GM23338 (cell line): ENCODE measurements around the gene ZNRF2. TPM values are rescaled to one million over a fixed set of nuclear protein-coding genes. Genes with fewer than 3 reads are reported as not detected.
A peak's percentile ranks its signal among the peaks of the same experiment; 100 is the strongest.

Experiments
- ATAC-seq: fragments of 200-7000 bp; cut with Tn5 transposase; 3 replicates; pipeline ENCODE4 v1.9.1; 2020
- DNase-seq: peaks from one replicate; pipeline ENCODE4 v3.0.0-alpha.2; 2015; ENCODE audit warnings: low spot score
- H2AFZ ChIP-seq: fragments of 200-600 bp; sonication (generic); 2 replicates; pipeline ENCODE4 v1.8.0; 2016; ENCODE audit warnings: antibody characterized with exemption, mild to moderate bottlenecking, moderate library complexity
- H3F3A ChIP-seq: fragments of 200-600 bp; sonication (generic); replicated peaks from 2 replicates; pipeline ENCODE4 v1.8.0; 2017; ENCODE audit warnings: antibody characterized with exemption, mixed run types, low read depth
- H3K27ac ChIP-seq: fragments of 200-600 bp; sonication (generic); 2 replicates; pipeline ENCODE4 v1.6.1; 2016; ENCODE audit warnings: low read depth
- H3K27me3 ChIP-seq: fragments of 200-600 bp; sonication (generic); 2 replicates; pipeline ENCODE4 v1.8.0; 2016; ENCODE audit warnings: mild to moderate bottlenecking, mixed run types, moderate library complexity; ENCODE audit not compliant: insufficient read depth
- H3K36me3 ChIP-seq: fragments of 200-600 bp; sonication (generic); 2 replicates; pipeline ENCODE4 v1.8.0; 2016; ENCODE audit warnings: mild to moderate bottlenecking; ENCODE audit not compliant: insufficient read depth
- H3K4me1 ChIP-seq: fragments of 200-600 bp; sonication (generic); 2 replicates; pipeline ENCODE4 v1.8.0; 2016; ENCODE audit warnings: mild to moderate bottlenecking, moderate library complexity; ENCODE audit not compliant: insufficient read depth
- H3K4me2 ChIP-seq: fragments of 200-600 bp; sonication (generic); 2 replicates; pipeline ENCODE4 v1.7.1; 2017; ENCODE audit warnings: mixed run types
- H3K4me3 ChIP-seq: fragments of 200-600 bp; sonication (generic); 2 replicates; pipeline ENCODE4 v1.6.1; 2016; ENCODE audit warnings: mixed run types
- H3K79me2 ChIP-seq: fragments of 200-600 bp; sonication (generic); replicated peaks from 2 replicates; pipeline ENCODE4 v1.8.0; 2017; ENCODE audit warnings: mild to moderate bottlenecking; ENCODE audit not compliant: insufficient read depth
- H3K9me2 ChIP-seq: fragments of 200-600 bp; sonication (generic); 2 replicates; pipeline ENCODE4 v1.8.0; 2017; ENCODE audit not compliant: insufficient read depth
- H4K20me1 ChIP-seq: fragments of 200-600 bp; sonication (generic); replicated peaks from 2 replicates; pipeline ENCODE4 v1.8.0; 2017; ENCODE audit warnings: mild to moderate bottlenecking; ENCODE audit not compliant: insufficient read depth
- H3K27ac Mint-ChIP-seq: 2 replicates; pipeline ENCODE4 v1.8.0; 2020; ENCODE audit warnings: inconsistent platforms, mild to moderate bottlenecking, moderate library complexity, mixed read lengths
- H3K27me3 Mint-ChIP-seq: 3 replicates; pipeline ENCODE4 v1.8.0; 2022; ENCODE audit warnings: low read depth, mild to moderate bottlenecking, moderate library complexity, mixed read lengths, inconsistent platforms; ENCODE audit not compliant: insufficient read depth, poor library complexity
- H3K36me3 Mint-ChIP-seq: 3 replicates; pipeline ENCODE4 v1.8.0; 2021; ENCODE audit warnings: low read depth, mild to moderate bottlenecking, inconsistent platforms, moderate library complexity, mixed read lengths
- H3K4me1 Mint-ChIP-seq: 3 replicates; pipeline ENCODE4 v1.8.0; 2020; ENCODE audit warnings: mild to moderate bottlenecking, inconsistent platforms, mixed read lengths
- H3K4me3 Mint-ChIP-seq: 3 replicates; pipeline ENCODE4 v1.8.0; 2021; ENCODE audit warnings: moderate library complexity, mild to moderate bottlenecking, inconsistent platforms, mixed read lengths
- H3K9me3 Mint-ChIP-seq: 3 replicates; pipeline ENCODE4 v1.8.0; 2020; ENCODE audit warnings: moderate library complexity, mild to moderate bottlenecking, inconsistent platforms, mixed read lengths
- CTCF ChIP-seq, 2 experiments: fragments of 200-600 bp in 1 of 2; sonication (generic) in 1 of 2; conservative IDR thresholded peaks; 2 replicates each; pipeline versions ENCODE4 v1.5.1 to v1.6.1; 2016 to 2017; ENCODE audit warnings: antibody characterized with exemption in 2 of 2, low read depth in 2 of 2, mild to moderate bottlenecking in 2 of 2, moderate library complexity in 1 of 2
- EZH2phosphoT487 ChIP-seq: fragments of 200-600 bp; sonication (generic); IDR thresholded peaks from one replicate; pipeline ENCODE4 v1.8.1; 2018; ENCODE audit warnings: antibody characterized with exemption; ENCODE audit not compliant: unreplicated experiment
- NANOG ChIP-seq: IDR thresholded peaks from 2 replicates; pipeline ENCODE4 v1.6.1; 2016; ENCODE audit warnings: antibody characterized with exemption, borderline replicate concordance
- ZNF462 ChIP-seq: fragments of 250-450 bp; sonication (Bioruptor Pico); IDR thresholded peaks from 2 replicates; pipeline ENCODE4 v1.5.0; 2020; ENCODE audit warnings: mild to moderate bottlenecking, moderate library complexity
- polyA plus RNA-seq: library from polyadenylated mRNA; unstranded; fragments of >200 nt; fragmentation: Nextera tagmentation; extraction: Ambion mirVana; gene quantifications from 2 replicates; pipeline ENCODE4 v1.2.1, GENCODE V29; 2016
- total RNA-seq: library from RNA; depleted of rRNA; stranded (reverse); fragments of >200 nt; shearing (Covaris generic); gene quantifications from 2 replicates; pipeline ENCODE4 v1.2.3, GENCODE V29; 2014
- TF ChIP-seq, protein P1 (sequence below): IDR thresholded peaks from one replicate; pipeline ENCODE4 v1.6.1; 2018; ENCODE audit warnings: antibody characterized with exemption; ENCODE audit not compliant: unreplicated experiment

ZNRF2 gene
- total and polyA plus RNA-seq, 2 experiments from 2014 or later: 6.0 to 34.7 TPM

- no peak for TF ChIP-seq CTCF (conservative IDR thresholded peaks at IDR 0.05; ENCODE audit: low read depth in 2 of 2)
- no peak for TF ChIP-seq EZH2phosphoT487
- TF ChIP-seq, protein P1, sequence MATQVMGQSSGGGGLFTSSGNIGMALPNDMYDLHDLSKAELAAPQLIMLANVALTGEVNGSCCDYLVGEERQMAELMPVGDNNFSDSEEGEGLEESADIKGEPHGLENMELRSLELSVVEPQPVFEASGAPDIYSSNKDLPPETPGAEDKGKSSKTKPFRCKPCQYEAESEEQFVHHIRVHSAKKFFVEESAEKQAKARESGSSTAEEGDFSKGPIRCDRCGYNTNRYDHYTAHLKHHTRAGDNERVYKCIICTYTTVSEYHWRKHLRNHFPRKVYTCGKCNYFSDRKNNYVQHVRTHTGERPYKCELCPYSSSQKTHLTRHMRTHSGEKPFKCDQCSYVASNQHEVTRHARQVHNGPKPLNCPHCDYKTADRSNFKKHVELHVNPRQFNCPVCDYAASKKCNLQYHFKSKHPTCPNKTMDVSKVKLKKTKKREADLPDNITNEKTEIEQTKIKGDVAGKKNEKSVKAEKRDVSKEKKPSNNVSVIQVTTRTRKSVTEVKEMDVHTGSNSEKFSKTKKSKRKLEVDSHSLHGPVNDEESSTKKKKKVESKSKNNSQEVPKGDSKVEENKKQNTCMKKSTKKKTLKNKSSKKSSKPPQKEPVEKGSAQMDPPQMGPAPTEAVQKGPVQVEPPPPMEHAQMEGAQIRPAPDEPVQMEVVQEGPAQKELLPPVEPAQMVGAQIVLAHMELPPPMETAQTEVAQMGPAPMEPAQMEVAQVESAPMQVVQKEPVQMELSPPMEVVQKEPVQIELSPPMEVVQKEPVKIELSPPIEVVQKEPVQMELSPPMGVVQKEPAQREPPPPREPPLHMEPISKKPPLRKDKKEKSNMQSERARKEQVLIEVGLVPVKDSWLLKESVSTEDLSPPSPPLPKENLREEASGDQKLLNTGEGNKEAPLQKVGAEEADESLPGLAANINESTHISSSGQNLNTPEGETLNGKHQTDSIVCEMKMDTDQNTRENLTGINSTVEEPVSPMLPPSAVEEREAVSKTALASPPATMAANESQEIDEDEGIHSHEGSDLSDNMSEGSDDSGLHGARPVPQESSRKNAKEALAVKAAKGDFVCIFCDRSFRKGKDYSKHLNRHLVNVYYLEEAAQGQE: no peak
- H3K27ac ChIP-seq: no peak overlapping the region
- H3K9me3 Mint-ChIP-seq: no peaks in the 10 kb centered on the region
- DNase-seq: no peak
- no peaks in the 10 kb centered on the region for H3K27me3 Mint-ChIP-seq
- H3K4me3 ChIP-seq: no peak overlapping the region
- ATAC-seq: no peak; the same call in 2 of the 3 replicates
- no peaks in the 10 kb centered on the region for H3K36me3 Mint-ChIP-seq
- H3K27ac Mint-ChIP-seq: no peak overlapping the region
- H2AFZ ChIP-seq: no peak overlapping the region
- H3K4me1 Mint-ChIP-seq: peaks cover 44% of the 10 kb centered on the region
- H4K20me1 ChIP-seq: peaks cover 7% of the 10 kb centered on the region; the same call in 1 of the 2 replicates
- peaks cover 43% of the 10 kb centered on the region for H3K4me1 ChIP-seq
- H3K36me3 ChIP-seq: no peaks in the 10 kb centered on the region
- peaks cover 99% of the 10 kb centered on the region for H3K79me2 ChIP-seq
- H3K4me2 ChIP-seq: no peak overlapping the region
- no peak overlapping the region for H3K4me3 Mint-ChIP-seq
- H3K27me3 ChIP-seq: no peaks in the 10 kb centered on the region
- H3K9me2 ChIP-seq: no peaks in the 10 kb centered on the region
- no peaks in the 10 kb centered on the region for H3F3A ChIP-seq
Observed at GRCh38 chr7:30302656-30303311, 18.4 kb downstream of the ZNRF2 start.

DNA sequence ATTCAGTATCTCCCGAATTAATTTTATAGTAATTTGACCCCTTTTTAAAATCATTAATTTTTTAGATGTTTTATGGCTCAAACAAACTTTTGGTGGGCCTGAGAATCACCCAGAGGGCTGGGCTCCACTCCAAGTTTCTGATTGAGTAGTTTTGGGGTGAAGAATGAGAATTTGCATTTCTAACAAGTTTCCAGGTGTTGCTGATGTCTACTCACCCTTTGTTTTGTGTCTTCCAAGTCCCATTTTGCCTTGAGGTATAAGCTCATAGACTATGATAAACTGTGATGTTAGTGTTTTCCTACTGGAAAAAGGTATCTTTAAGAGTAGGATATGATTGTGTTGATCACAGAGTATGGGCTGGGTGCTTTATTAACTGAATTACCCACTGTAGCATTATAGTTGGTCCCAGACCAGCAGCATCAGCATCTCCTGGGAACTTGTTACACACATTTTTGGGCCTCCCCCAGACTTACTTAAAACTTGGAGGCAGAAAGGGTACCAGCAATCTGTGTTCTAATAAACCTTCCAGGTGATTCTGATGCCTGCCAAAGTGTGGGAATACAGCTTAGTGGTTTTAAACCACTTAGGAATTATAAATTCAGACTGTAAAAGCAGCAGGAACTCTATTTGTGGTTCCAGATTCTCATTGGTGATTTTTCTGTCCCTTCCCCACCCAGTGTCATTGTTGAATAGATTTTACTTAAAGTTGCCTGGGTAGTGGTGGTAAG lies 19.1 kb downstream of the ZNRF2 start:
- H3K4me3 ChIP-seq: no peak overlapping the region
- TF ChIP-seq CTCF (conservative IDR thresholded peaks at IDR 0.05; ENCODE audit: low read depth in 2 of 2) (no peak), ZNF462 (CRISPR knock-in tag) (no peak), NANOG (no peak)

More for the DNA sequence above, 19.1 kb downstream of the ZNRF2 start:
- H4K20me1 ChIP-seq: peaks cover 7% of the 10 kb centered on the region; the same call in 1 of the 2 replicates
- H2AFZ ChIP-seq: no peak overlapping the region
- peak overlapping the region; percentile 45 for H3K27ac ChIP-seq
- H3K27me3 ChIP-seq: no peaks in the 10 kb centered on the region
- Mint-ChIP-seq H3K9me3 (no peaks in the 10 kb centered on the region), H3K4me1 (peaks cover 48% of the 10 kb centered on the region), H3K27me3 (no peaks in the 10 kb centered on the region), H3K36me3 (no peaks in the 10 kb centered on the region), H3K4me3 (no peak overlapping the region), H3K27ac (no peak overlapping the region)
- DNase-seq: no peak
- H3K4me2 ChIP-seq: no peak overlapping the region
- ATAC-seq: no peak
- peaks cover 99% of the 10 kb centered on the region for H3K79me2 ChIP-seq
- peaks cover 49% of the 10 kb centered on the region for H3K4me1 ChIP-seq
- no peaks in the 10 kb centered on the region for H3K9me2 ChIP-seq
- no peaks in the 10 kb centered on the region for H3F3A ChIP-seq
- no peaks in the 10 kb centered on the region for H3K36me3 ChIP-seq
